OCI-LY1 (cell line): ENCODE data around the gene SGO1.

Source experiments
- H2AFZ ChIP-seq: fragments of 200-600 bp; sonication (generic), shearing (Covaris generic); 2 replicates; pipeline ENCODE4 v1.6.0; 2014; ENCODE audit warnings: antibody characterized with exemption, mild to moderate bottlenecking, low read length
- H3F3A ChIP-seq: fragments of 200-600 bp; sonication (generic), shearing (Covaris generic); 2 replicates; pipeline ENCODE4 v1.6.0; 2014; ENCODE audit warnings: mild to moderate bottlenecking, antibody characterized with exemption, low read length, moderate library complexity; ENCODE audit not compliant: insufficient read depth
- H3K27ac ChIP-seq: fragments of 200-600 bp; sonication (generic); 2 replicates; pipeline ENCODE4 v1.5.1; 2014; ENCODE audit warnings: low read length, mixed run types, mild to moderate bottlenecking, low read depth; ENCODE audit not compliant: poor library complexity, severe bottlenecking
- H3K27me3 ChIP-seq: fragments of 200-600 bp; sonication (generic); 2 replicates; pipeline ENCODE4 v1.6.0; 2014; ENCODE audit warnings: antibody characterized with exemption, mild to moderate bottlenecking, low read length, moderate library complexity; ENCODE audit not compliant: insufficient read depth
- H3K36me3 ChIP-seq: fragments of 200-600 bp; sonication (generic); 2 replicates; pipeline ENCODE4 v1.6.1; 2014; ENCODE audit warnings: mild to moderate bottlenecking, antibody characterized with exemption, low read length, moderate library complexity, mixed read lengths; ENCODE audit not compliant: insufficient read depth
- H3K4me1 ChIP-seq: fragments of 200-600 bp; sonication (generic); 2 replicates; pipeline ENCODE4 v1.5.1; 2014; ENCODE audit warnings: mild to moderate bottlenecking, low read length, moderate library complexity; ENCODE audit not compliant: insufficient read depth, severe bottlenecking
- H3K4me2 ChIP-seq: fragments of 200-600 bp; sonication (generic), shearing (Covaris generic); 2 replicates; pipeline ENCODE4 v1.6.1; 2014; ENCODE audit warnings: low read length
- H3K4me3 ChIP-seq: fragments of 200-600 bp; sonication (generic); 2 replicates; pipeline ENCODE4 v1.5.1; 2014; ENCODE audit warnings: low read length, low read depth, mild to moderate bottlenecking, mixed read lengths; ENCODE audit not compliant: poor library complexity, severe bottlenecking
- H3K79me2 ChIP-seq: fragments of 200-600 bp; shearing (Covaris generic); 2 replicates; pipeline ENCODE4 v1.6.1; 2016; ENCODE audit warnings: mixed run types, low read length, mixed read lengths; ENCODE audit not compliant: insufficient read depth
- H3K9ac ChIP-seq: fragments of 200-600 bp; sonication (generic), shearing (Covaris generic); 2 replicates; pipeline ENCODE4 v1.6.1; 2014; ENCODE audit warnings: mild to moderate bottlenecking, low read length, mixed read lengths
- H3K9me2 ChIP-seq: fragments of 200-600 bp; sonication (generic), shearing (Covaris generic); 2 replicates; pipeline ENCODE4 v1.6.1; 2014; ENCODE audit warnings: low read depth, mild to moderate bottlenecking, low read length, mixed read lengths
- H3K9me3 ChIP-seq: fragments of 200-600 bp; shearing (Covaris generic); 2 replicates; pipeline ENCODE4 v1.6.1; 2014; ENCODE audit warnings: low read length, mixed read lengths
- H4K20me1 ChIP-seq: fragments of 200-600 bp; sonication (generic), shearing (Covaris generic); 2 replicates; pipeline ENCODE4 v1.6.0; 2016; ENCODE audit warnings: mild to moderate bottlenecking, low read length; ENCODE audit not compliant: insufficient read depth
- CTCF ChIP-seq: fragments of 200-600 bp; sonication (generic), shearing (Covaris generic); IDR thresholded peaks from 2 replicates; pipeline ENCODE4 v1.5.1; 2017; ENCODE audit warnings: mild to moderate bottlenecking, antibody characterized with exemption, low read length, moderate library complexity, mixed read lengths
- EZH2 ChIP-seq: fragments of 200-600 bp; sonication (generic), shearing (Covaris generic); IDR thresholded peaks from 2 replicates; pipeline ENCODE4 v1.8.0; 2017; ENCODE audit warnings: borderline replicate concordance, mixed run types, mild to moderate bottlenecking, antibody characterized with exemption, low read length, moderate library complexity, mixed read lengths

Gene SGO1

GRCh38 chr3:20123131-20123652 lies 62.8 kb downstream of the SGO1 start:
- no peaks in the 10 kb centered on the region for H3K9me2 ChIP-seq
- no peaks in the 10 kb centered on the region for H3F3A ChIP-seq
- no peak overlapping the region for H3K27ac ChIP-seq
- no peak overlapping the region for H3K4me3 ChIP-seq
- no peaks in the 10 kb centered on the region for H4K20me1 ChIP-seq
- peaks cover 51% of the 10 kb centered on the region for H3K36me3 ChIP-seq
- no peak overlapping the region for H3K9ac ChIP-seq
- no peaks in the 10 kb centered on the region for H3K79me2 ChIP-seq
- no peaks in the 10 kb centered on the region for H3K9me3 ChIP-seq
- H2AFZ ChIP-seq: no peak overlapping the region
- no peak for TF ChIP-seq EZH2
- TF ChIP-seq CTCF: no peak
- H3K4me2 ChIP-seq: no peak overlapping the region
- H3K27me3 ChIP-seq: no peaks in the 10 kb centered on the region
- H3K4me1 ChIP-seq: peaks cover 18% of the 10 kb centered on the region

GRCh38 chr3:20121088-20121487 lies 64.9 kb downstream of the SGO1 start:
- TF ChIP-seq EZH2 (no peak), CTCF (no peak)
- no peaks in the 10 kb centered on the region for H3K9me3 ChIP-seq
- no peaks in the 10 kb centered on the region for H3F3A ChIP-seq
- H3K27ac ChIP-seq: no peak overlapping the region
- H3K4me1 ChIP-seq: peaks cover 9% of the 10 kb centered on the region
- no peak overlapping the region for H2AFZ ChIP-seq
- H3K4me3 ChIP-seq: no peak overlapping the region
- no peak overlapping the region for H3K9ac ChIP-seq
- H3K9me2 ChIP-seq: no peaks in the 10 kb centered on the region
- H3K79me2 ChIP-seq: no peaks in the 10 kb centered on the region
- H3K4me2 ChIP-seq: no peak overlapping the region
- H4K20me1 ChIP-seq: no peaks in the 10 kb centered on the region
- H3K36me3 ChIP-seq: peaks cover 56% of the 10 kb centered on the region
- no peaks in the 10 kb centered on the region for H3K27me3 ChIP-seq
